Pons (tissue), 1 donor: ENCODE measurements around the gene KLF1.
"Not testable (repeated sequence)": the region's sequence is repeated elsewhere in the genome, so short reads cannot be mapped to it uniquely, and the experiment has no call there.

Experiments
- DNase-seq: peaks from one replicate; pipeline ENCODE4 v3.0.0-alpha.2; 2016; ENCODE audit warnings: low spot score

Gene KLF1

GRCh38 chr19:12886969-12887747, at the start of gene KLF1:
TSS of gene KLF1 (minus strand) at chr19:12887201. CDS start at chr19:12887140, 61 bp downstream.
- no peak for DNase-seq

GRCh38 chr19:12936582-12936981, 49.6 kb upstream of the KLF1 start:
- DNase-seq: no peak

GRCh38 chr19:12935071-12935470, 48.1 kb upstream of the KLF1 start:
- DNase-seq: no peak

- DNase-seq: peak; percentile 95
Measured at GRCh38 chr19:12933287-12934072, 46.5 kb upstream of the KLF1 start, which contains the start of gene FARSA. TSS of gene FARSA (minus strand) at chr19:12933711. CDS start at chr19:12933696, 15 bp downstream.

GRCh38 chr19:12932392-12933286, 45.6 kb upstream of the KLF1 start:
- no peak for DNase-seq

GRCh38 chr19:12930002-12930645, 43.1 kb upstream of the KLF1 start:
- DNase-seq: no peak

GRCh38 chr19:12924621-12925310, 37.8 kb upstream of the KLF1 start:
- DNase-seq: no peak

GRCh38 chr19:12922959-12923358, 36.0 kb upstream of the KLF1 start:
- no peak for DNase-seq

- DNase-seq: no peak
Measured at GRCh38 chr19:12921047-12921446, 34.0 kb upstream of the KLF1 start.

- no peak for DNase-seq
Measured at GRCh38 chr19:12918253-12918652, 31.3 kb upstream of the KLF1 start.

GRCh38 chr19:12915860-12916259, 28.9 kb upstream of the KLF1 start:
- not testable (repeated sequence) for DNase-seq

GRCh38 chr19:12913851-12914690, 27.1 kb upstream of the KLF1 start:
- peak; percentile 57 for DNase-seq

- peak; percentile 80 for DNase-seq
Measured at GRCh38 chr19:12913011-12913561, 26.1 kb upstream of the KLF1 start.

GRCh38 chr19:12912571-12912970, 25.6 kb upstream of the KLF1 start:
- no peak for DNase-seq

- DNase-seq: no peak
Measured at GRCh38 chr19:12907166-12907565, 20.2 kb upstream of the KLF1 start.

GRCh38 chr19:12899891-12900518, 13.0 kb upstream of the KLF1 start:
- DNase-seq: no peak

- DNase-seq: no peak
Measured at GRCh38 chr19:12896460-12896859, 9.5 kb upstream of the KLF1 start.

GRCh38 chr19:12893582-12893981, 6.6 kb upstream of the KLF1 start:
- DNase-seq: no peak

- DNase-seq: no peak
Measured at GRCh38 chr19:12891553-12892021, 4.6 kb upstream of the KLF1 start.
